Activated gamma-delta T cell treated with Interleukin-2 at 50 U/mL for 16 hours (primary cell): Measurements from ENCODE around the gene LRRC75B.
"Not testable (repeated sequence)": the region's sequence is repeated elsewhere in the genome, so short reads cannot be mapped to it uniquely, and the experiment has no call there.

Experiments
- DNase-seq: peaks from one replicate; pipeline ENCODE4 v3.0.0-alpha.2; 2020

LRRC75B gene

DNA sequence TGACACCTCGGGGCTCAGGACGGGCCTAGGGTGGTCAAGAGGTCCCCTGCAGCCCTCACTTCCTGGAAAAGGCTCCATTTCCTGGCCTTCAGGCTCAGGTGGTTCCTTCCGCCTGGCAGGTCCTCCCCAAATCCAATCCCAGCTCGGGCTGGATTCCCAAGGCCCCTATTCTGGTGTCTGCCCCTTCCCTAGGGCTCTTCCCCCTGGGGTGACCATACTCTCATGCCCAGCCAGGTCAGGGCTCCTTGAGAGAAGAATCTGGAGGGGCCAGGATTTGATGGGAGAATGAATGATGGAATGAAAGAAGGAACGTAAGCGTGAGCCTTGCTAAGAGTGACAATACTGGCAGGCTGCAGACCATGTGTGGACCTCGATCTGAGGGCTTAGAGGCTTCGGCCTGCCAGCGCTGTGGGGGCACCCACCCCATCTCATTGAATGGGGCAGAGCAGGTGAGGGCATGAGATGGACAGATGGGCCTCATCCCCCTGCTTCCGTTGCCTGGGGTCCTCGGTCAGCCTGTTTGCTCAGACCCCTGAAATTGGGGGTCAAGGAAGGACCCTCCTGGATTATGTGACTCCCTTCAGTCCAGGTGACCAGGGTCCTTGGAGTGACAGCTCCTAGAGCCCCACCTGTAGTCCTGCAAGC, 9.4 kb upstream of the LRRC75B start:
- DNase-seq, result not testable (repeated sequence)

DNA sequence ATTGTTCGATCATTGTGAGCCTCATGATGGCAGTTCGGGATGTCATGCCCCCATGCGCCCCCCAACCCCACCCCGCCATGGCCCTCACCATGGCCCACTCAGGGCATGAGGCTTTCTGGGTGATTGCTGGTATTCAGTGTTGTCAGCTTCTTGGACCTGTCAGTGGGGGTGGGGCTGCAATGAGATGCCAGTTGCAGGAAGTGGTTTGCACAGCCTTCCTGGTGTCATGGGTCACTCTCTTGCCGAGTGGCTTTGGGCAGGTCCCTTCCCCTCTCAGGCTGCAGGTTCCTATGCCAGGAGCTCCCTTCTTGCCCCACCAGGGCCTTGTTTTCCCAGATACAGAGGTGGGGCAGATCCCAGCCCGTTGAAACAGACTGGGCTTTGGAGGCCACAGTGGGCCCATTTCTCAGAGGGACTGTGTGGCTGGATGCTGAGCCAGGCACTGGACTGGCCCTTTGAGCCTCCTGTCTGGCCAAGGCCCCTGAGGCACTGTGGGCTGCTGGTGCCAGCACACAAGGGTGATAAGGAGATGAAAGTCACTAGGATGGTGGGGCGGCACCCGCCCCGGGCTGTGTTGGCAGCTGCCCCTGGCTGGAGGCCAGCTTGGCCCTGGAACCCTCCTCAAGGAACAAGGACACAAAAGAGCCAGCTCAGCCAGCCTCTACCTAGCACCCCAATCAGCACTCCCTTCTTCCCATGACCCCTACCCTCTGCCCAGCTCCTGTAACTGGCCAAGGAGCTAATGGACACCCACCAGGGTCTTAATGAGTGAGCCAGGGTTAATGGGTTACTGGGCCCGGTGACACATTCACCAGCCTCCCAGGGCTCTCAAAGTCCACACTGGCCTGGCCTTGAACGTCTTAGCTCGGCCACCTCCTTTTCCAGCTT, 8.6 kb upstream of the LRRC75B start:
- no peak for DNase-seq

DNA sequence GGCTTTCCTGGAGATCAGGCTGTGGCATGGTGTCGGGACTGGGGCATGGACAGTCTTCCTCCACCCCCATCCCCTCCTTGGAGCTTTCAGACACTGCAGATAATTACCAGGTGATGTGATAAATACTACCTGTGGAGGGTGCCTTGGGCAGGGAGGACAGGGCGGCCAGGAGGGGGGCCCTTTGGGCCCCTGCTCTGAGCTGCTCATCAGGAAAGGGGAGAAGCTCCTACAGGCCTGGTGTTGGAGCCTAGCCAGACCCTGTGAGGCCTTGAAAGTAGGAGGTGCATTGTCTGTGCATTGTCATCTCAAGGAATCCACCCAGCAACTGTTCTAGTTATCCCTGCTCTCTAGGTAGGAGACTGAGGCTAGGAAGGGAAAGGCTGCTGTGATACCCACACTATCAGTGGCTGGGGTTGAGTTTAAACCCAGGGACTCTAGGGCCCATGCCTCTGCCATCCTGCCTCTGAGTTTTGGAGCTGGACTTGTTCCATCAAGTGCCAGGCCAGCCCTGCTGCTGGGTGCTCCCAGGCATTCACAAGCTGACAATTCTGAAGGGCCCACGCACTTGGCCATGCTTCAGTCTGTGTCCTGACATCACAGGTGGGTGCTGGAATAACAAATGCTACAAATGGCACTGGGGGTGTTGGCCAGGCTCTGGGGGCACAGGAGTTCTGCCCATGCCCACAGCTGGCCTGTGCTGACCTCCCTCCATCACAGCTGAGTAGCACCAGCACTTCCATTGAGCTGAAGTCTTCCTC, 7.3 kb upstream of the LRRC75B start:
- DNase-seq, result not testable (repeated sequence)

DNA sequence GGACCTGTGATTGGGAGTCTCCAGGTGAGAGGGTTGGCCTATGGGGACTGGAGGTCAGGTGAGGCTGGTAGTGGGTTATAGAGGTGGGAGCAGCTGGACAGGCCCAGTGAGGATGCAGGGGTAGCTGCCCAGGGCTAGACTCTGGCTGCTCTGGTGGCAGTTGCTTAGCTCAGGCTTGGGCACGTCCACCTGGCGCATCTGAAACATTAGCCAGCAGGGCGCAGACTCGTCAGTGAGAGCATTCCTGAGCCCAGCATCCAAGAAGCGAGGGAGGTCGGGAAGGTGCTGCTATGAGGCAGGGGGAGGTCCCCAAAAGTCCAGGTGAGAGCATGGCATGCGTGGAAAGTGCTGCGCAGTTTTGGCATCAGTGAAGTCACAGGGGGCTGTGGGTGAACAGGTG, 6.6 kb upstream of the LRRC75B start:
- no peak for DNase-seq

DNA sequence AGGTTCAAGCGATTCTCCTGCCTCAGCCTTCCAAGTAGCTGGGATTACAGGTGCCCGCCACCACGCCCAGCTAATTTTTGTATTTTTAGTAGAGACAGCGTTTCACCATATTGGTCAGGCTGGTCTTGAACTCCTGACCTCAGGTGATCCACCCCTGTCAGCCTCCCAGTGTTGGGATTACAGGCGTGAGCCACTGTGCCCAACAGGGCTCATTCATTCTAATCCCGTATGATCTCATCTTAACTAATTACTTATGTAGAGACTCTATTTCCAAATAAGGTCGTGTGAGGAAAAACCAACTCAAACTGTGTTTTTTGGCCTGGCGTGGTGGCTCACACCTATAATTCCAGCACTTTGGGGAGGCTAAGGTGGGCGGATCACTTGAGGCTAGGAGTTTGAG, 4.2 kb upstream of the LRRC75B start:
- DNase-seq, result not testable (repeated sequence)

DNA sequence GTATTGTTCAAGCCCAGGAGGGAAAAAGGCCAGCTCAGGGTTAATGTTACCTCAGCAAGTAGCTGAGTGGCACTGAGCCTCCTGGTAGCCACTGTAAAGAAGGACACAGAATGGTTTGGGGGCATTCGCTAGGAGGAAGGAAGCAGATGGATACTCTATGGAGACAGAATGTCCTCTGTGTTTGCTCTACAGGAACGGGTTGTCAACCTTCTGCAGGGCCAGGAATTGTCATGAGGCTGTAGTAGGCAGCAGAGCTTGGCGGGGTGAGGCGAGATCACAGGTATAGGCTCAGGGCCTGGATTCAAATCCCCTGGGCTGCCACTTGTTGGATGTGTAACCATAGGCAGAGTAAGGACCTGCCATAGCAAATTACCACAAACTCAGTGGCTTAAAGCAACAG, 3.0 kb upstream of the LRRC75B start:
- DNase-seq, result no peak

DNA sequence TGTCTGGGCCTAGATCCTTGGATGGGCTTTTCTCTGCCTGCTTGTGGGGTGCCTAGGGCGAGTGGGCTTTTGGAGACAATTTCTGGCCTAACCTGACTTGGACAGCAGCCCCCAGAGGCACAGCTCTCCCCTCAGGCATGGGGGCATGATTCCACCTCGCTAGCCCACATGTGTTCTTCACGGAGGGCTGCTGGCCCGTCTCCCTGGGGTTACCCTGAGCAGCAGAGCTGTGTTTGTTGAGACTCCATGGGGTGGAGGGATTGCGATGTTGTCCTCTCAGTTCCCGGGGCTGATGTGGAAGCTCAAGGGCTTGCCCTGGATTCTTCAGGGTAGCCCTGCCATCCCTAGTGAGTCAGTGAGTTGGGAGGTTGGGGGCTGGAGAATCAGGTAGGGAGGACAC, 2.4 kb upstream of the LRRC75B start:
- no peak for DNase-seq

DNA sequence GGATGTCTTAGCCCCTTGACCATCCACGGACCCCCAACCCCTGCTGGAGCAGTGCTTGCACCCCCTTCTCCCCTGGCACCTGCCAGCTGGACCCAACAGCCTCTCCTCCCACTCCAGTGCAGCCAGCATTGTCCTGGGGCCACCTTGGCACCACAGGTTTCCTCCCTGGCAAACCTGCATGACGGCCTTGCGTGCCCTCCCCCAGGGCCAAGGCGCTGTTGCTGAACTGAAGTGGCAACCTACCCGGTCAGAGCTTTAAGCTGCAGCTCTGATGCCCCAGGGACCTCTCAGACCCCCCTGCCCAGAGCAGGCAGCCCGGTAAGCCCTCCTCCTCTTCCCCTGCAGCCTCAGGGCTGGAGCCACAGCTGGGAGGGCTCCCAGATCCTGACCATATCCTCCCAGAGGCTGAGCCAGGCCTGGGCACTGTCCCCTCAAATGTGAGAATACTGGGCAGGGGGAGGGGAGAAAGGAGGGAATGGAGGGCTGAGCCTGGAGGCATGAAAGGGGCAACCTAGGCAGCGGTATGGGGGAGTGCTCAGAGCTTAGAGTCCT, 1.8 kb upstream of the LRRC75B start:
- no peak for DNase-seq

DNA sequence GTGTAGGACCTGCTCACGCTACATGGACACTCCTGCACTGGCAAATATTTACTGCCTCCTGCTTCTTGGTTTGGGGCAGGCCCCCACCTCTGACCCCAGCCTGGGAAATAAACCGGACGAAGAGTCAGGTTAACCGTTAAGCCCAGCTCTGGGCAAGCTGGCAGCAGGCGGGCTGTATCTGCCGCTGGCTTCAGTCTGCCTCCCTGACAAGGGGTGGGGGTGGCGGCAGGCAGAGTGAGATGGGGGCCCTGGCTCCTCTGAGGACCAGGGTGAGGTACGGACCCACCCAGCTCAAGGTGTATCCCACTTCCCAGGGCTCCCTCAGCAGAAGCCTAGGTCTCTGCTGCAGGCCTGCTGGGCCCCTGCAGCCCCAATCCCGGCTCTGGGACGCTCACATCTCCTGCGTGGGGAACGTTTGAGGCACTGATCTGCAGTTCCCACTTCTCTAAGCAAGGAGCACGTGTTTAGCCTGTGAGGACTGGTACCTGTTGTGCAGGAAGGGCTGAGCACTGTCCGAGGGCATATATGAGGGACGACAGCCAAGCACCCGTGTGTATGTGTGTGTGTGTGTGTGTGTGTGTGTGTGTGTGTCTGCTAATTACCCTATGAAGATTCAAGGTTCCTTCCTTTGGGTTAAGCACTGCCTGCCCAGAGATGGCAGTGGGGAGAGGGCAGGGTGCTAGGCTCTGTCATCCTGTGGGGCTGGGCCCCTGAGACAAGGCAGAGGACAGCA, 1.1 kb upstream of the LRRC75B start:
- no peak for DNase-seq

DNA sequence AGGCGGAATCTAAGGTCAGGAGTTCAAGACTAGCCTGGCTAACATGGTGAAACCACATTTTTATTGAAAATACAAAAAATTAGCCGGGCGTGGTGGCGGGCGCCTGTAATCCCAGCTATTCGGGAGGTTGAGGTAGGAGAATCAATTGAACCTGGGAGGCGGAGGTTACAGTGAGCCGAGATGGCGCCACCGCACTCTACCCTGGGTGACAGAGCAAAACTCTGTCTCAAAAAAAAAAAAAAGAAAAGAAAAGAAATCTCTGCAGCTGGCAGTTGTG, 624 bp upstream of the LRRC75B start:
- not testable (repeated sequence) for DNase-seq

DNA sequence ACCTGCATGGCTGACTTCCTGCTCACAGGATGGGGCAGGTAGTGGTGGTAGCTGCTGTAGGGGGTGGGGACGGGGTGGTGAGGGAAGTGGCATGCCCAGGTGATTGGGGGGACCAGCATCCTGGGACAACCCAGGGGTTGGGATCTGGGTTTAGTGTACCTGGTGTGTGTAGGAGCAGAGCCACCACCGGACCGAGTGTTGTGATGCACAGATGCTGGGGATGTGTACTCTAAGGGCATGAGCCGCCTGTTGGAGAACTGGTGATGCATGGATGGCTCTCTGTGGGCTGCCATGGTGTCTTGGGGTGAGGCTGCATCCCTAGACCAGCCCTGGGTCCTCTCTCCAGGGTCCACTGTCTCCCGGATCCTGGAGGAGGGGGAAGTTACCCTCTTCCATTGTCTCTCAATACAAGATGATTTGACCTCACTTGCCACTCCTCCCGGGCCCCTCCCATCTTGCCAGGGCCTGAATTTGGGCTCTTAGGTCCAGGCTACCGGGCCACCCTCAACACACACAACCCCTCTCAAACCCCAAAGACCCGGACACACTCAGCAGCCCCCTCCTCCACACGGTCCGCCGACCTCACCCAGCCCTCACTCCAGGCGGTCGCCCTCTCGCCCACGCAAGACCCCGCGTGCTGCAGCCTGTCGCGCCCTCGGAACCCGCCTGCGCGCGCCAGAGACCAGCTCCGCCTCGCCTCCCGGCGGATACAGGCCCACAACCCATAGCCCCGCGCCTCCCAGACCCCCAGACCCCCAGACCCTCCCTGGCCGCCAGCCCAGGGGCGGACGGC, 619 bp downstream of the LRRC75B start:
- no peak for DNase-seq

DNA sequence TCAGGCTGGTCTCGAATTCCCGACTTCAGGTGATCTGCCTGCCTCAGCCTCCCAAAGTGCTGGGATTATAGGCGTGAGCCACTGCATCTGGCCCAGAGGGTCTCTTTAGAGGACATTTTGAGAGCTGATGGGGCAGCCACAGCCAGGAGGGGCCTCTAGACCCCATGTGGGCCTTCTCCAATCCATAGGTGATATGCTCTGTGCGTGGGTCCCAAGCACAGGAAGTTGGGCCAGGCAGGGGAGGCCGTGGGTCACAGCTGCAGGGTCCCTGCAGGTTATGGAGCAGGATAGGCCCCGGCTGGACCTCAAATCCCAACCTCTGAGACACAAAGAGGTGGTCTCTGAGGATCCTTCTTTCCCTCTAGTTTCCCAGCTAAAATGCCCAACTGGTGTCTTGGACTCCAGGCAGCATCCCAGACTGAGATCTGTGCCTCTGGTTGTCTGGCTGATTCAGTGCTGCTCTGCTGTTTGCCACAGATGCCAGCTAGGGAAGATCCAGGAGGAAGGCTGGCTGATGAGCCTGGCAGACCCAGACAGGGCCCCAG, 1.5 kb downstream of the LRRC75B start:
- no peak for DNase-seq

DNA sequence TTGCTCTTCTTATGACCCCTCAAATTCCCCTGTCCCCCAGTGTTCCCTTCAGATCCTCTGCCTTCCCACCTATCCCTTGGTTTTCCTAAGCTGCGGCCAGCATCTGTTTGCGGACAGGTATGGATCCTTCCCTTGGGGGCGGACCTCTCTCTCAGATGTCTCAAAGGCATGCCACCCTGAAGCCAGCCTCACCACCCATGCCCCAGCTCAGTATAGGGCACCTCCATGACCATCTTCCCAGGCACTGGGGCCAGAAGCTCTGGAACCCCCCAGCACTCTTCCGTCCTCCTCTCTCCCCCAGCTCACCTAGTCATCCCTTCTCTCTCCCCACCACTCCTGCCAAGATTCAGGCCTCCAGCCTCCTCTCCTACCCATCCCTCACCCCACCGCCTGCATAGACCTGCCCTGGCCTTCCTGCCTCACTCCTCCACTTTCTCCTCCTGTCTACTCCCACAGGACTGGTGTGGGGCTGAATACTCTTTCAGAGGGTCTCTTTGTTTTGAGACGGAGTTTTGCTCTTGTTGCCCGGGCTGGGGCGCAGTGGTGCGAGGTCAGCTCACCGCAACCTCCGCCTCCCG, 2.2 kb downstream of the LRRC75B start:
- no peak for DNase-seq

DNA sequence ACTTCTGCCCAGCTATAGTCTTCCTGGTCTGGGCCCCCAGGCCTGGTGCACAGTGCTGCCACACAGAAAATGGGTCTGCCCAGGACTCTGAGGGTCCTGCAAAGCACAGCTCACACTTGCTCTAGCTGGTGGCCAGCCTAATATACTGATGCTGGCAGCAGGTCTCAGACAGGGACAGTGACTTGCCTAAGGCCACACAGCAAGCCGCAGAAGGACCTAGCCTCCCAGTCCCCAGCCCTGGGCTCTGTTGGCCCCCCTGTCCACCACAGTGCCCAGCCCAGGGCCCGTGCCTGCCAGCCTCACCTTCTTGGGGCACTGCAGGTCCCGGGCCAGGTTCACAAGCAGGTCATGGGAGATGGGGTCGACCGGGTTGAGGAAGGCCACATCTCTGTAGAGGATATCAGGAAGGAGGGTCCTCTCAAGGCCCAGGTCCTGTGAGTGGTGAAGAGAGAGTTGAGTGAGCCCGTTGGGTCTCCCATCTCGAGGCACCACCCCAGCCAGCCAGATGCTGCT, 3.3 kb downstream of the LRRC75B start:
- DNase-seq, result no peak

DNA sequence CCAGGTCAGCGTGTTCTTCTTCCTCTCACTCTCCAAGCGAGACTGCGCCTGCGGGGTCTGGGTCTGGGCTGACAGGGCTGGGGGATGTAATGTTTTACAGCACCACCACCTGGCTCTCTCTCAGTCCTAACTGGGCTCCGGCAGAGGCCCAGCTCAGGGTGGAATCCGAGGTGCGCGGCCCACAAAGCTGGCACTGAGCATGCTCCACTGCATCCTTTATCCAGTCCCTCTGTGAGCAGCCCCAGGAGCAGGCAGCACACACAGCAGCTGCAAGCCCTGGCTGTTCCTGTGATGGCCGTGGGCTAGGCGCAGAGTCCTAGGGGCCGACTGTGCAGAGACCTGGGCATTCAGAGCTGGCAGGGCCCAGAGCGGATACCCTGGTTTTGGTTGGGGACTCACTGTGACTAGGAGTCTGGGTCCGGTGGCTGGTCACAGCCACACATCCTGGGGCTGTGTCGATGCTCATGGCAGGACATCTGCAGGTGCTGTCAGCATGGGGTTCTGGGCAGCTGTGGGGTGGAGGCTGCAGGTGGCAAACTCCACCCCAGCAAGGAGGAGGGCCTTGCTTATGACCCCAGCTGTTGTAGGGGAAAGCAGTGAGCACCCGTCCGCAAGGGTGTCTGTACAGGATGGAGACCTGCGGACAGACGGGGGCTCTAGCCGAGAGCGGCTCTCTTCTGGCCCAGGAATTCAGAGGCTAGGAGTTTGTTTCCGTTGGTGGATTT, 4.0 kb downstream of the LRRC75B start:
- DNase-seq, result no peak

DNA sequence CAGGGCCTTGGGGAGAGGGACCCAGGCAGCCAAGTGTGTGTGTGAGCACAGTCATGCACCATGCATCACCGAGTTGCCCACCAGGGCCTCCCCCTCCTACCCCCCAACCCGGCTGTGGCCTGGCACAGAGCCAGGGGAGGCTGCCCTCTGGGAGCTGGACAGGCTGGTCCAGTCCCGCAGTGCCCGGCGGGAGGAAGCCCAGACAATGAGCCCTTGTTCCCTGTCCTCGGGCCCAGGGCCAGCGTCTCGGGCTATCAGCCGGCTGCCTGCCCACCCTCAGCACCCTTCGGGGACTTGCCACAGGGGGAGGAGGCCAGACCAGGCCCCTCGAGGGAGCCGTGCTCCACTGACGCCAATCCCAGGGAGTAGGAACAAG, 4.5 kb downstream of the LRRC75B start:
- DNase-seq, result no peak

DNA sequence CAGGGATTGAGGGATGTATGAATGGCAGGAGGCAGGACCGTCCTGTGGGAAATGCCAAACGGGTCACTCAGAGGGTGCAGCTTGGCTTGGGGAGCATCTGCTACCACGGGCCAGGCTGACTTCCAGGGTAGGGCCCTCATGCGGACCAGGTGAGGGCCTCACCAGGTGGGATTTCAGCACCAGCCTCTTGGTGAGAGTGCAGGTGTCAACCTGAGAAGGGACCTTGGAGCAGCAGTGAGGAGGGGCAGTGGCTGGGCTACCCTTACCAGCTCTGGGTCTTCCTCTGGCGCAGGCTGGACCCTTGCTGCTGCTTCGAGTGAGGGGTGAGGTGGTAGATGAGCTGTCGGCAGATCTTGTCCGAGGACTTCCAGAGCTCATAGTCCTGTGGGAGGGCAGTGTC, 4.9 kb downstream of the LRRC75B start:
- DNase-seq, result no peak

DNA sequence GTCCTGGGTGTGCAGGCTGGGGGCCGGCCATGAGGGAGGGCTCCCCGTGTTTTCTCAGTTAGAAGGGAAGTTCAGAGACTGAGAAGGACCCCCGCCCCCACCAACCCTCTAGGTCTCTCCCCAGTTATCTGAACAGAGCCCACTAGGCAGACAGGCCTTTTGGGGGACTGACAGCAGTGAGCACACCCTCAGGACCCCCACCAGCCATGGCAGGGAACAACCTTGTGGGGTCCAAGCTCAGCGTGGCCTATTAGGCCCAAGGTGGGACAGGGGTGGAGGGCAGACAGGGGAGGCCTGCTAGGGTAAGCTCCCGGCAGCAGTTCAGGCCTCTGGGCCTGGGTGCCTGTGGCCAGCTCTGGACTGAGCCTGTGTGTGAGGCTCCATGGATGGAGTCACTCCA, 5.6 kb downstream of the LRRC75B start:
- DNase-seq, result no peak

DNA sequence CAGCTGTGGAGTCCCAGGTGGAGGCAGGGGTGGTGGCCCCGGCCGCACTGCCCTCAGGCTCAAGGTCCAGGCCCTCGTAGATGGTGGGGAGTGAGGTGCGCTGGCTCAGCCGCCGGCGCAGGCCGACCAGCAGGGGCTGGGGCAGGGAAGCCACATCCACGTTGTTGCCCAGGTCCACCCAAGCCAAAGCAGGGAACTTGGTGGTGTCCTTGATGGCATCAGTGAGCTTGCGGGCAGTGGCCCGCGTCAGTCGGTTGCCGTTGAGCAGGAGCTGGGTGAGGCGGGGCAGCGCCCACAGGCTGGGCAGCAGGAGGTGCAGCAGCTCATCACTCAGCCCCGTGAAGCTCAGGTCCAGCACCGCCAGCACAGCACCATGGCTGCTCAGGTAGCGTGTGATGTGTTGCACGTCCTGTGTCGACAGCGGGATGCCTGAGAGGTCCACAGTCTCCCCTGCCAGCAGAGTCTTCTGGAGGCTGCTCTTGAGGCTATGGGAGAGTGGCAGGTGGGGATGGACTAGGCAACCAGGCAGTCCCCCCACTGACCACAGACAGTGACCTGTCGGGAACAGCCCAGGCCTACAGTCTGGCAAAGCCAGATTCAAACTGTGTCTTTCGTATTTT, 6.8 kb downstream of the LRRC75B start:
- no peak for DNase-seq

DNA sequence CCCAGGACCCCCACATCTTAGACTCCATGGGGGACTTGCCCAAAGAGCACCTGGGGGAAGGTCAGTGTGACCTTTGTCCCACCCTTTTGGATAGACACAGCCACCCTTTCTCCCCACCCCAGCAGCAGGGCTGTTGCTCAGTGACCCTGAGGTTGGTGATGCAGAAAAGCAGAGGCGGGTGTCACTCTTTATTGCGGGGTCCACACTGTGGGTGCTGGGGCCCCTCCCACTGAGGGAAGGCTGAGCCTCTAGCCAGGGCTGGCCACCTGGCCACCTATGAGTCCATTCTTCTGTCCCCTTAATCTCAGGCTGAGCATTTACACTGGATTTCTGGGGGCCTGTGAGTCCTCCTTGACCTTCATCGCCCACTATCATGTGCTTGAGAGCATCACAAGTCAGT, 7.4 kb downstream of the LRRC75B start:
- DNase-seq, result no peak
